RPMI8226 (cell line): Measurements from ENCODE around the gene NUMA1.

Source experiments
- DNase-seq: peaks from one replicate; pipeline ENCODE4 v3.0.0-alpha.2; 2015

The NUMA1 gene

GRCh38 chr11:71999798-72000197, 80.5 kb downstream of the NUMA1 start:
- no peak for DNase-seq

DNA sequence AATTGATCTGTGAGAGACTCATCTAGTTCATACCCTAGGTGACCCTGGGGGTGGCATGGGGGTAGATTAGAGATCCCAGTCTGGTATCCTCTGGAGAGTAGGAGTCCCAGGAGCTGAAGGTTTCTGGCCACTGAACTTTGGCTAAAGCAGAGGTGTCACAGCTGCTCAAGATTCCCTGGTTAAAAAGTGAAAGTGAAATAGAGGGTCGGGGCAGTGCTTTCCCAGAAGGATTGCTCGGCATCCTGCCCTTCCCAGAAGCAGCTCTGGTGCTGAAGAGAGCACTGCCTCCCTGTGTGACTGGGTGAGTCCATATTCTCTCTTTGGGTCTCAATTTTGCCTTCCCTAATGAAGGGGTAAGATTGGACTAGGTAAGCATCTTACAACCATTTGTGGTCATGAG, 81.0 kb downstream of the NUMA1 start:
- no peak for DNase-seq

DNA sequence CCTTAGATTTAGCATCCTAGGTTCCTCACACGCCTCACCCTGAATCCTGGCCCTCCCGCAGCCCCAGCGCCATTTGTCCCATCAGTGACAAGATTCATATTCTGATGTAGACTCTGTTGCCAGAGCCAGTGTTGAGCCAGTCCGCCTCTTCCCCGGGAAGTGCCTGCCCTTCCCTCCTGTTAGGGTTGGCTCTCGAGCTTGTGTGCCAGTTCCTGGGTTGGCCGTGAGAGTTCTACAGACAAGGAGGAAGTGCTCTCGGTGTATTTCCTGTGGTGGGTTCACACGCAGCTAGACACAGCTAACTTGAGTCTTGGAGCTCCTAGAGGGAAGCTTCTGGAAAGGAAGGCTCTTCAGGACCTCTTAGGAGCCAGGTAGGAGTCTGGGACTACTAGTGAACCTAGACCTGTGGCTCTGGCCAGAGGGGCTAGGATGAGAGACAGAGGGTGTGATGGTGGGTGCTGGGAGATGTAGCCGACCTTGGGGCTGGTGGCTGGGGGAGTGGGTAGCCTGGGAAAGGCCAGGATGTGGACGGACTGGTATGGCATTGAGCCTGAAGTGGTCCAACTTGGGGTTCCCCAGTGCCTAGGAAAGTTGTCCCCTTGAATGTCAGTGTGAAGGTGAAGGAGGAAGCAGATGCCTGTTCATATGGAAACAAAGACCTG, 81.6 kb downstream of the NUMA1 start, which contains the start of gene IL18BP:
IL18BP (plus strand) TSS at position 261 of the 662 bp plus-strand sequence. CDS start 1,076 bp downstream, outside the sequence.
- no peak for DNase-seq

DNA sequence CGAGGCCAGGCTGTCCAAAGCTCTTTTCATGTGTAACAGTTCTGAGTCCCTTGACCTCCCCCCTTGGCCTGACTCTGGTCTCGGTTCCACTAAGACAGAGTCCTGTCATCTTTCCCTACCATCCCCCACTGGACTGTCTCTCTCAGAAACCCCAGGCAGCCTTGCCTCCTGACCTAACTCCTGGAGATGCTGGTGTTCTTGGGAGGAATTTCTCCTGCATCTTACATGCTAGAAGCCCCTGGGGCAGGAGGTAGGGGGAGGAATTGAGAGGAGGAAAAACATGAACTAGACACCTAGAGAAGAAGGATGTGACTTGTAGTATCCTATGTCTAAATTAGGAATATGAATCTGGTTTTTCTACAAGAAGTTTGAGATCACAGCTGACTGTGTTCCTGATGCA, 82.3 kb downstream of the NUMA1 start:
- no peak for DNase-seq

GRCh38 chr11:71997594-71997993, 82.7 kb downstream of the NUMA1 start:
- no peak for DNase-seq

GRCh38 chr11:71996946-71997345, 83.4 kb downstream of the NUMA1 start:
- DNase-seq, result no peak

GRCh38 chr11:71996517-71996916, 83.8 kb downstream of the NUMA1 start:
- DNase-seq, result no peak

GRCh38 chr11:71995726-71996291, 84.5 kb downstream of the NUMA1 start:
- DNase-seq, result no peak

DNA sequence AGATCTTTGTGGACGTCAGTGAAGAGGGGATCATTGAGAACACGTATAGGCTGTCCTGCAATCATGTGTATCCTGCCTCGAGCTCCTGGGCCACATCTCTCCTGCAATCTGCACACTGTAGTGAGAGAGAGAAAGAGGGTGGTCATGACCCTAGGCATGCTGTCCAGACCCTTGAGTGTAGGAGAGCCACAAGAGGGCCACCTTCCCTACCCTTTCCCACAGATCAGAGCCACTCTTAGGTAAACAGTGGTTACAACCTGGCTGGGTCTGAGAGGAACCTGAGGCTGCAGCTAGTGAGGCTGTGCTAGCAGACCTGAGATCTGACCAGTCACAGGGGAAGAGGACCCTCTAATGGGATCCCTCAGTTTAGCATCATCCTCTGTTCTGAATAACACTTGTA, 85.6 kb downstream of the NUMA1 start:
- DNase-seq, result no peak

DNA sequence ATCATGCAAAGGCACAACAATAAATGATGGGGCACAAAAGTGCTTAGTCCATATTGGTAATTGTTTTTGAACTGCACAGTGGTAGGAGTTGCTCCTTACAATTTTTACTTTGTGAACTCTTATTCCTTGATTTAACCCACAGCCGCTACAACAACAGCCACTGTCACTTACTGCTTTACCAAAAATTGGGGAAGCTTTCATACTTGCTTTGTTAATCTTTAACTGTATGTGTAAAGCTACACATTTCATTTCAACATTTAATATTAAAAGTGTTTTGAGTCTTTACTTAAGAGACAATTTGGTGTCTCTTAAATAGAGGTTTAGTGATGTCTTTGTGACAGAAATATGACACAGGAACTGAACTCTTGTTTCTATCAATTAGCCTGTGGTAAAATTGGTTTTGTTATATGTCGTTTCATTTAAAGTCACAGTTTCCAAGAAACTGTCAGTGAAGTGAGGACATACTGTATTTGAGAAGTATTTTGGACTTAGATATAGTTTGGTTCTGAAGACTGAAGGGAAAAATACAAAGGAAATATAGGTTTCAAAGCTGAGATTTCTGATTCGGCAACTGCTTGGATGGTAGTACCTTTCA, 88.1 kb downstream of the NUMA1 start:
- no peak for DNase-seq

- no peak for DNase-seq
Observed at GRCh38 chr11:71991494-71991893, 88.8 kb downstream of the NUMA1 start.

GRCh38 chr11:71990701-71991100, 89.6 kb downstream of the NUMA1 start:
- DNase-seq, result no peak

DNA sequence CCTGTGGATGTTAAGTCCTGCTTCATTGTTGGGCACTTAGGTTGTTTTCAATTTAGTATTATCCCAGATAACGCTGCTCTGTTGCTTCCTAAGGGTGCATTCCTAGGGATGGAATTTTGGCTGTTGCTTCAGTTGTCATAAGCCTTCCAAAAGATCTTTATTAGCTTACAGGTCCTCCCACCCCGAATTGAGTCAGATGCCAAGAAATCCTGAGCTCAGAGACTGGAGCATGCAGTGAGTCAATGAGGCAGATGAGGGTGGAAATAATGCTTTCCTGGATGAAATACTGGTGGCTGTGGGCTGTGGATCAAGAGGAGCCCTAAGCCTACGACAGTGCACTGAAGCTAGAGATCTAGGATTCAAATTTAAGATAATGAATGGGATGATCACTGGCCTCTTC, 92.3 kb downstream of the NUMA1 start:
- no peak for DNase-seq

GRCh38 chr11:71987521-71987920, 92.8 kb downstream of the NUMA1 start:
- DNase-seq, result no peak

DNA sequence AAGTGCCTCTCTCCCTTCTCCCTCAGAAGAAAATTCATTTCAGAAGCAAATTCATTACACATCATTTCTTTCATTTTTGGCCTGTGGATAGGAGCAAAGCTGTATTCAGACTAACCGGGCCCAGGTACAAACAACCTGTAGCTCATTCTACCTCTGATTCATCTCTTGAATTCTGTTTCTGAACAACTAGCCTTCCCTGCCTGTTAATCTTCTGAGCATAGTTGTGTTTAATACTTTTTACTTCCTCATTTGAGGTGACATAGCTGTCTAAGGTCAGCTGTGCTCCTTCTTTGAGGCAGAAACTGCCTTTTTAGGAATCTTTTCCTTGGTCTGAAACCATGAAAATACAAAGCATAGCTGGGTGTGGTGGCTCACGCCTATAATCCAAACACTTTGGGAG, 94.2 kb downstream of the NUMA1 start:
- no peak for DNase-seq

DNA sequence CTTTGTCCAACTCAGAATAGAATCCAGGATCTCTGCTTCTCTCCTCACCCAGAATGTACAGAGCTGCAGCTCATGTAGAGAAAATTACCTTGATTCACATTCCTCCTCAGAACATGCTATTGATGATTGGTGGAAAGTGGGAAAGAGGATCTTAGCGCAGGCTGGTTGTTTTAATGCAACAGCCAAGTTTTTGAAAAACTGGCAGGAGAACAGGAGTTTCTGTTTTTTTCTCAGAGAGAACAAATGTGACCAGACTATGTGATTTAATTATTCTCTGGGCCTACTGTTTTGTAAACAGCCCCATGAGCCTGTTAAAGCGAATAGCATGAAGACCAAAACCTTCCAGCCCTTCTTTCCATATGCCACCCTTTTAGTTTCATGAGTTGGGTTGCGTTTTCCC, 100.7 kb downstream of the NUMA1 start:
- DNase-seq, result no peak

GRCh38 chr11:71979094-71979493, 101.2 kb downstream of the NUMA1 start:
- no peak for DNase-seq

DNA sequence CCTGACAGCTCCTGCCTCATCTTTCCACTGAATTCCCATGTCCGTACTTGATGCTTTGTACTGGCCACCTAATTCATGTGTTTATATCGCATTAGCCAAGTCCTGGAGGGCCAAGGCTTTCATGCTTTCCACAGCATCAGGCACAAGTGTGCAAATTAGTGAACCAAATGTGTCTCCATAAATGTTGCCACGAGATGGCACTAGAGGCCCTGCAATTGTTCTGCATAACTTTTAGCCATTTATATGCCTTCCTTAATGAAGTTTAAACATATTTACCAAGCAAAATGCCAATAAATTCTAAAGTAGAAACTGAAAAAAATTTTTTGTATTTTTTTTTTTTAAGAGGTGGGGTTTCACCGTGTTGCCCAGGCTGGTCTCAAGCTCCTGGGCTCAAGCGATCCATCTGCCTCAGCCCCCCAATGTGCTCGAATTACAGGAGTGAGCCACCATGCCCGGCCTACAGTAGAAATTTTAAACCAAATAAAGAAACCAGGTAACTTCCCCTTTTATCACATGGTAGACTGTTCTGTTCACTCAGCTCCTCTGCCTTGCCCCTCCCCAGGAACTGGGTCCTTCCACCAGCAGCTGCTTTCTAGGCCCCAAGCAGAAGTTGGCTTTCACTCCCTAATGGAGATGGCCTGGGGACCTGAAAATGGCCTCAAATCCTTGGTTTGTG, 102.5 kb downstream of the NUMA1 start:
- peak; percentile 59 for DNase-seq

- no peak for DNase-seq
Observed at GRCh38 chr11:71977090-71977489, 103.3 kb downstream of the NUMA1 start.

DNA sequence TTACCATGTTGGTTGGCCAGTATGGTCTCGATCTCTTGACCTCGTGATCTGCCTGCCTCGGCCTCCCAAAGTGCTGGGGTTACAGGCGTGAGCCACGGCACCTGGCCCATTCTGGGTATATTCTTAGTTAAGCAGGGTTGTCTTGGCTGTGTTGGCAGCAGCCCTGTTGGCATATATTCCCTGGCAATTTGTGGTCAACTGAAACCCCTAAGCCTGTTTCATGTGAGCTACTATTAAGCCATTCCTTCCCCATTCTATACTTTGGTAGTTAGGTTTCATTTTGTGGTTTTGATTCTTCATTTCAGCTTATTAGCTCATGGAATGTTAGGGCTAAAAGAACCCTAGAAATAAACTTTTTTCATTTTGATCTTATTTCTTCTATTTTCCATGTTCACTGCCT, 103.8 kb downstream of the NUMA1 start:
- DNase-seq, result no peak

- no peak for DNase-seq
Observed at GRCh38 chr11:71971680-71972079, 108.7 kb downstream of the NUMA1 start.

GRCh38 chr11:71964641-71965040, 115.7 kb downstream of the NUMA1 start:
- no peak for DNase-seq

DNA sequence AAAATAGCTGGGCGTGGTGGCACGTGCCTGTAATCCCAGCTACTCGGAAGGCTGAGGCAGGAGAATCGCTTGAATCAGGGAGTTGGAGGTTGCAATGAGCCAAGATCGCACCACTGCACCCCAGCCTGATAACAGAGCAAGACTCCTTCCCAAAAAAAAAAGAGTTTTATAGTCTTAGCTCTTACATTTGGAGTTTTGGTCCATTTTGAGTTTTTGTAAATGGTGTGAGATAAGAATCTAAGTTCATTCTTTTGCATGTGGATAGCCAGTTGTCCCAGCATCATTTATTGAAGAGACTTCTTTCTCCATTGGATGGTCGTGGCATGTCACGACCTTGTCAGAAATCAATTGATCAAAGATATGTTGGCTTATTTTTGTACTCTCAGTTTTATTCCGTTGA, 116.9 kb downstream of the NUMA1 start:
- DNase-seq, result no peak

DNA sequence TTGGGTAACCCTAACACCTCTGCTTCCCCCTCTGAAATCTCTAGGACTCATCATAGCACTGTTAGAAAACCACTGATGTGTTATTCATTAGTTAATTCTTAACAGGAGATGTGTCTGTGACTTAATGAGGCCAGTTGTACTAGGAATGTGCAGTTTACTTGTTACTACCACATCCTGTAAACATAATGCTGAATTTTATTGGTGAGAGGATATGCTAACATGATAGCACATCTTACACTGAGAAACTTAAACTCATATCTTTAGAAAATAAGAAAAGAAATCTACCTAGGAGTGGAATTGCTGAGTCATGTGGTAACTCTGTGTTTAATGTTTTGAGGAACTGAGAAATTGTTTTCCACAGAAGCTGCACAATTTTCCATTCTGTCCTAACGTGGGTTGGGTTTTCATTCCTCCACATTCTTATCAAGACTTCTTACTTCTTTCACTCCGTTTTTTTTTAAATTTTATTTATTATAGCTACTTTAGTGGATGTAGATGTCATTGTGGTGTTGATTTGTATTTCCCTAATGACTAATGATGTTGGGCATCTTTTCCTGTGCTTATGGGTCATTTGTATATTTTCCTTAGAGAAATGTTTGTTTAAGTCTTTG, 117.8 kb downstream of the NUMA1 start:
- peak; percentile 48 for DNase-seq
